Astrocyte (in vitro differentiated cells and primary cell): ENCODE data around the gene MCM8.

Experiments
- EZH2 ChIP-seq: IDR thresholded peaks from 2 replicates; pipeline ENCODE4 v1.6.1; 2012; ENCODE audit warnings: mild to moderate bottlenecking, low read length, inconsistent platforms; ENCODE audit not compliant: insufficient read depth
- TF ChIP-seq, protein P1 (sequence below): IDR thresholded peaks from 2 replicates; pipeline ENCODE4 v1.5.1; 2011; ENCODE audit warnings: low read depth, mild to moderate bottlenecking, inconsistent platforms, low read length, moderate library complexity; ENCODE audit not compliant: insufficient read depth

DNA sequence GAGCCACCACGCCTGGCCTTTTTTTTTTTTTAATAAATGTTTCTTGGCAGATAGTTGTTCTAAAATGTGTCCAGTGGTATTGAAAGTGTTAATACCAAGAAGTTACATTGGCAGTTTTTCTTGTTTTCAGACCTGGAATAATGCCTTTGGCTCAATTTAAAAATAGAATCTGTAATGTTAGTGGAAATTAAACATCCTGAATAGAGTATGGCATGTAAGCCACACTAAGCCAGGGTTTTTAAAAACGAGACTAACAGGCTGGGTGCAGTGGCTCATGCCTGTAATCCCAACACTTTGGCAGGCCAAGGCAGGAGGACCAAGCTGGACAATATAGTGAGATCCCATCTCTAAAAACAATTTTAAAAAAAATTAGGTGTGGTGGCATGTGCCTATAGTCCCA, 25.3 kb downstream of the MCM8 start:
- TF ChIP-seq, protein P1, sequence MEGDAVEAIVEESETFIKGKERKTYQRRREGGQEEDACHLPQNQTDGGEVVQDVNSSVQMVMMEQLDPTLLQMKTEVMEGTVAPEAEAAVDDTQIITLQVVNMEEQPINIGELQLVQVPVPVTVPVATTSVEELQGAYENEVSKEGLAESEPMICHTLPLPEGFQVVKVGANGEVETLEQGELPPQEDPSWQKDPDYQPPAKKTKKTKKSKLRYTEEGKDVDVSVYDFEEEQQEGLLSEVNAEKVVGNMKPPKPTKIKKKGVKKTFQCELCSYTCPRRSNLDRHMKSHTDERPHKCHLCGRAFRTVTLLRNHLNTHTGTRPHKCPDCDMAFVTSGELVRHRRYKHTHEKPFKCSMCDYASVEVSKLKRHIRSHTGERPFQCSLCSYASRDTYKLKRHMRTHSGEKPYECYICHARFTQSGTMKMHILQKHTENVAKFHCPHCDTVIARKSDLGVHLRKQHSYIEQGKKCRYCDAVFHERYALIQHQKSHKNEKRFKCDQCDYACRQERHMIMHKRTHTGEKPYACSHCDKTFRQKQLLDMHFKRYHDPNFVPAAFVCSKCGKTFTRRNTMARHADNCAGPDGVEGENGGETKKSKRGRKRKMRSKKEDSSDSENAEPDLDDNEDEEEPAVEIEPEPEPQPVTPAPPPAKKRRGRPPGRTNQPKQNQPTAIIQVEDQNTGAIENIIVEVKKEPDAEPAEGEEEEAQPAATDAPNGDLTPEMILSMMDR: no peak
- no peak for TF ChIP-seq EZH2
